NCI-H146 (cell line): ENCODE measurements around the gene ROPN1L.
"Not testable (repeated sequence)": the region's sequence is repeated elsewhere in the genome, so short reads cannot be mapped to it uniquely, and the experiment has no call there.

Experiments
- DNase-seq: peaks from one replicate; lab custom pipeline; 2025; lab: John Stamatoyannopoulos, UW

Gene ROPN1L

DNA sequence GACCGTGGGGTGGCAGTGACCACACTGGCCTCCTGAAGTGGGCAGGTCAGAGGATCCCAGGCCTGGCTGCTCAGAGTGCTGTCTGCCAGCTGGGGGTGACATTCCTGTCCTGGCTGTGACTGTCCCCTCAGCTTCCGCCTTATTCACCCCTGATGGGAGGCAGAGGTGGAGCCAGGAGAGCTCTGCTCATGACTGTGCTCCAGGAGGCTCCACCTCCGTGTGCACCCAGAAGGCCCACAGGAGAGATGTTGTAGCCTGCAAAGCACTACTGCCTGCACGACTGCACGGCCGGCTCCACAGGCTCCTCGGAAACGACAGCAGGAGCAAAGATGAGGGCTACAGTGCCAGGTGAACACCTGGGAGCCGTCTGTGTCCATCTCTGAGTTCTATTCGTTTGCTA, 60.9 kb downstream of the ROPN1L start:
- no peak for DNase-seq

- DNase-seq = no peak
Observed at GRCh38 chr5:10503321-10503720, 61.6 kb downstream of the ROPN1L start.

DNA sequence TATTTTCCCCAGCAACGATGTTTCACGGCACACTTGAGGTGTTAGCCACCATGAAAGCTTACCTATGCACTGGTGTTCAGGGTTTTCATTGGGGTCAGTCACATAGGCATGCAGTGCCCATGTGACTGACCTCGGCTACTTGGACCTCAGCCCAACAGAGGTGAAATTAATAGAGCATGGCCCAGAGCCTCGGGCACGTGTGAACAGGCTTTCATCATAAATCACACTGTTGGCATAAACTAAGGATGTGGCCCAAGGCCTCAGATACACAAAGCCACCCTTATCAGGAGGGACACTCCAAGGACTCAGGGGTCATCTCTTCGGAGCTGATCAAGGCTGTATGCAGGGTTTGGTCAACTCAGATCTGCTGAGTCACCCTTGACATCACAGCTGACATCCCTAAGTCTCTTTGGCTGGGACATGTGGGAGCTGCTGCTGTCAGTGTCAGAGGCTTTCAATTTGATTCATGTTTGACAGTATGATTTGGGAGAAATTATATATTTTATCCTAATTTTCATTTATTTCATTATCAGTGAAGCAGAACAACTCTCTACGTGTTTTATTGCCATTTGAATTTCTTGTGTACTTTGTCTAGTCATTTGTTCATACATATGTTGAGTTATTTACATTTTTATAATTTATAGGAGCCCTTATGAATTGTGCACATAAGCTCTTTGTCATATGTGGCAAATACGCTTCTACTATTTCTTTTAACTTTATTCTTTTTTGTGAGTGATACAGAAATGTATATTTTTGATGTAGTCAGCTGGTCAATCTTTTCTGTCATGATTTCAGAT, 62.5 kb downstream of the ROPN1L start:
- DNase-seq = no peak

GRCh38 chr5:10505517-10506095, 63.9 kb downstream of the ROPN1L start:
- DNase-seq = no peak

DNA sequence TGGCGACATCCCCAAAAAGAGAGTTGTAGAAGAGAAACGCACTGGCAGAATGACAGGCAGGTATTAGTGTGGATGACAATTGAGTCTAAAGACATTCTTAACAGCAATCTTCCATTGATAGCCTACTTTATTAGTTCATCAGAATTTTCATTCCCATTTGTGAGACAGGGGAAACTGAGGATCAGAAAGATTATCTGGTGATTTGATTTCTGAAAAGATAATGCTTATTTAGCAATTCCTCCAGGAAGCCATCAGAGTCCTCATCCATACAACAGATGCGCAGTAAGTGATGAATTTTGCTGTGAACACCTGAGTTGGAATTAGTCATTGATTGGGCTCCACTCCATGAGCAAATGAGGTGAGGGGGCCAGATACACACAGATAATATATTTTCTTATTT, 64.9 kb downstream of the ROPN1L start:
- DNase-seq = no peak

DNA sequence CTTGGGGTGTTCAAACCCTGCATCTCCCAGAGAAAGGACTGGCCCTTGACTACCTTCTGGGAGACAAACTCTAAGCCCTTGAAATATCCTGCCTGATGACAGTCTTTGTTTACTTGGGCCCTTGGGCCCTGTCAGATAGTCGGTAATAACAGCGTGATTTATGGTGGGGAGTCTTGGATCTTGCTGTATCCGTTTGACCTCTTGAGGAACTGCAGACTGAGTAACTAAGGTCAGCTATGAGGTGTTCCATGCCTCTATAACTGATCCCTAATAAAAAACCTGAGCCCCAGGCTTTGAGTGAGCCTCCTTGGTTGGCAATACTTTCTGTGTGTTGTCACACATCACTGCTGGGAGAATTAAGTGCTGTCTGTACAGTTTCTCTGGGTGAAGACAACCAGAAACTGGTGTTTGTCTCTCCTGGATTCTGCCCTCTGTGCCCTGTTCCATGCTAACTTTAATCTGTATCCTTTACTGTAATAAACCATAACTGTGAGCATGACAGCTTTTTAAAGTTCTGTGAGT, 66.0 kb downstream of the ROPN1L start:
- no peak for DNase-seq

- no peak for DNase-seq
Observed at GRCh38 chr5:10509575-10509974, 67.9 kb downstream of the ROPN1L start.

- DNase-seq = no peak
Observed at GRCh38 chr5:10511741-10512640, 70.3 kb downstream of the ROPN1L start.

DNA sequence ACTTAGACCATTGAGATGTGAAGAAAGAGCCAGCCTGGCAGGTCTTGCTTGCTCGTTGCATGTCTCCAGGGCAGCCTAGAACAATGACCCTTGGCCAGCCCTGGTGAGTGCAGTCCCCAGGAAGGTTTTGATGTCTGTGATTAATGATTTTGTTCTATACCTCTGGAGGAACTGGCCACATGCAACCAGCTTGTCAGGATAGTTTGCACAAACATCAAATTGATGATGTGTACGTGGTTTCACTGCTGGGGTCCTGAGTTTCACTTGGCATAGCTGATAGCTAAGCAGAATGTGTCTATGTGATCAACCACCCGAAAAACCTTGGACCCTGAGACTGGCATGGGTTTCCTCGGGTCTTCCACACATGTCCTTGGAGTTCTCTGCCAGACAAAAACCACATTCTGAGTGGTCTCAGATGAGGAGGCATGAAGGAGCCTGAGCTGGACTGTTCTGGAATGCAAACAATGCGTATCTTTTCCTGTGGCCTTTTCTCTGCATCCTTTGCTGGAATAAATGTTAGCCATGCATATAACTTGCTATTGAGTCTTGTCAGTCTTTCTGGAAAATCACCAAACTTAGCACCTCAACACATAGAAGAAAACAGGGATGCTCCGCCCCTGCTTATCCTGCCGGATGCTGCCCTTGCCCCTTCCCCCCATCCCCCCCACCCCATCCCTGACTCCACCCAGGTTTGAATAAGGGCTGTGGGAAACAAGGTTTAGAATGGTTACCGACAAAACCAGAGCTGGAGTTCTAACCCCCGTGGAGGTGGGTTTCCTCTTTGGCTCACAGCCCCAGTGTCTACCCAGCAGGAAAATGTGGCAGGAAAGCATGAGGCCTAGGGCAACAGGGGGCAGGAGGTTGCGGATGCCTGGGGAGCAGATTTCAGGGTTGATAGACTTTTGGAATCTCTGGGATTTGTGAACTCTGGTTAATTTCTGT, 72.1 kb downstream of the ROPN1L start:
- no peak for DNase-seq

GRCh38 chr5:10514572-10514971, 72.9 kb downstream of the ROPN1L start:
- not testable (repeated sequence) for DNase-seq
